ENCODE data around the gene FLYWCH2. TPM values are rescaled to one million over a fixed set of nuclear protein-coding genes. Genes with fewer than 3 reads are reported as not detected.
A peak's percentile ranks its signal among the peaks of the same experiment; 100 is the strongest.

FLYWCH2 gene
- total and polyA plus RNA-seq, 9 of the 15 experiments (the other 6 are each of a cell fraction or from before 2014, with no cell fraction given) = 0.70 to 55.5 (median 7.6) TPM

GRCh38 chr16:2919511-2920255, 36.7 kb downstream of the FLYWCH2 start (continued):
- TF ChIP-seq RAD21 (CRISPR knock-in tag; conservative IDR thresholded peaks at IDR 0.05 in 1 of 2, IDR thresholded peaks at IDR 0.05 in 1 of 2) (peak; percentile 76 to 79), LARP7 (IDR thresholded peaks at IDR 0.05) (no peak), BRD9 (IDR thresholded peaks at IDR 0.05; ENCODE audit: low read depth, partially characterized antibody) (peak; percentile 37), ZNF12 (CRISPR knock-in tag; IDR thresholded peaks at IDR 0.05) (no peak), USF1 (CRISPR knock-in tag; IDR thresholded peaks at IDR 0.05) (0 out of 2 replicates have a peak, but pooled peaks have one; percentile 12), TFE3 (CRISPR knock-in tag; IDR thresholded peaks at IDR 0.05) (peak; percentile 76), FOXA1 (IDR thresholded peaks at IDR 0.05; ENCODE audit: borderline replicate concordance) (no peak), ZNF431 (CRISPR knock-in tag; IDR thresholded peaks at IDR 0.05) (no peak), DEAF1 (CRISPR knock-in tag; IDR thresholded peaks at IDR 0.05) (peak; percentile 67), TEAD4 (IDR thresholded peaks at IDR 0.05; ENCODE audit: low read length) (no peak), TEAD4 (CRISPR knock-in tag; IDR thresholded peaks at IDR 0.05; ENCODE audit: borderline replicate concordance) (no peak), ZNF444 (CRISPR knock-in tag; IDR thresholded peaks at IDR 0.05) (no peak), ZBTB7A (IDR thresholded peaks at IDR 0.05; ENCODE audit: borderline replicate concordance, control insufficient read depth, low read depth, low read length) (peak; percentile 61; the same call in 1 of the 2 replicates), ATF2 (CRISPR knock-in tag; IDR thresholded peaks at IDR 0.05) (no peak), CEBPB (tag; IDR thresholded peaks at IDR 0.05) (0 out of 2 replicates have a peak, but pooled peaks have one; percentile 6), TOE1 (IDR thresholded peaks at IDR 0.05; ENCODE audit: borderline replicate concordance) (peak; percentile 75; the same call in 1 of the 2 replicates), TOE1 (CRISPR knock-in tag; IDR thresholded peaks at IDR 0.05; ENCODE audit: borderline replicate concordance, low read depth) (no peak), NFIC (IDR thresholded peaks at IDR 0.05) (0 out of 2 replicates have a peak, but pooled peaks have one; percentile 20), SIX5 (IDR thresholded peaks at IDR 0.05; ENCODE audit: borderline replicate concordance in 1 of 2, insufficient read depth in 1 of 2, low read depth in 1 of 2, low read length in 2 of 2) (no peak), PKNOX1 (IDR thresholded peaks at IDR 0.05) (0 out of 2 replicates have a peak, but pooled peaks have one; percentile 7), GTF2E2 (tag; IDR thresholded peaks at IDR 0.05) (no peak)
